SK-N-SH treated with all-trans-retinoic acid at 6 μM for 48 hours (cell line): Measurements from ENCODE around the gene CCDC183.

Source experiments
- ATAC-seq: fragments of 200-7000 bp; cut with Tn5 transposase; 3 replicates; pipeline ENCODE4 v1.9.1; 2020; ENCODE audit warnings: mild to moderate bottlenecking, moderate library complexity
- ARNTL ChIP-seq: fragments of 450-650 bp; formaldehyde crosslinking; IDR thresholded peaks from 2 replicates; pipeline ENCODE4 v1.5.0; 2020; ENCODE audit warnings: low read depth, mild to moderate bottlenecking, moderate library complexity, borderline replicate concordance
- BACH2 ChIP-seq: fragments of 250-450 bp; sonication (Bioruptor Pico); IDR thresholded peaks from 2 replicates; pipeline ENCODE4 v1.9.0; 2021; ENCODE audit warnings: mild to moderate bottlenecking, borderline replicate concordance
- CREB5 ChIP-seq: fragments of 250-450 bp; sonication (Bioruptor Pico); IDR thresholded peaks from 2 replicates; pipeline ENCODE4 v1.5.1; 2020; ENCODE audit warnings: low read depth, mild to moderate bottlenecking, moderate library complexity
- CSDC2 ChIP-seq: fragments of 250-450 bp; sonication (Bioruptor Pico); IDR thresholded peaks from 2 replicates; pipeline ENCODE4 v1.5.0; 2020; ENCODE audit warnings: mild to moderate bottlenecking, moderate library complexity
- CSRNP3 ChIP-seq: fragments of 250-450 bp; sonication (Bioruptor Pico); IDR thresholded peaks from 2 replicates; pipeline ENCODE4 v1.5.1; 2021; ENCODE audit warnings: mild to moderate bottlenecking, moderate library complexity
- ESRRG ChIP-seq: fragments of 250-450 bp; sonication (Bioruptor Pico); IDR thresholded peaks from 2 replicates; pipeline ENCODE4 v1.6.1; 2021; ENCODE audit warnings: mild to moderate bottlenecking
- GLIS3 ChIP-seq: fragments of 250-450 bp; sonication (Bioruptor Pico); IDR thresholded peaks from 2 replicates; pipeline ENCODE4 v1.5.0; 2020; ENCODE audit warnings: mild to moderate bottlenecking, moderate library complexity
- ISL1 ChIP-seq: fragments of 250-450 bp; sonication (Bioruptor Pico); IDR thresholded peaks from 2 replicates; pipeline ENCODE4 v2.1.2; 2022; ENCODE audit warnings: mild to moderate bottlenecking, moderate library complexity
- OSR1 ChIP-seq: fragments of 250-450 bp; sonication (Bioruptor Pico); IDR thresholded peaks from 2 replicates; pipeline ENCODE4 v1.8.0; 2022; ENCODE audit warnings: moderate library complexity, mild to moderate bottlenecking, inconsistent platforms
- PATZ1 ChIP-seq: fragments of 250-450 bp; sonication (Bioruptor Pico); IDR thresholded peaks from 2 replicates; pipeline ENCODE4 v1.8.0; 2020; ENCODE audit warnings: mild to moderate bottlenecking, moderate library complexity, borderline replicate concordance
- POU6F1 ChIP-seq: fragments of 250-450 bp; sonication (Bioruptor Pico); IDR thresholded peaks from 2 replicates; pipeline ENCODE4 v1.8.0; 2021; ENCODE audit warnings: low read depth, mild to moderate bottlenecking, moderate library complexity, borderline replicate concordance
- PPARA ChIP-seq: fragments of 250-450 bp; sonication (Bioruptor Pico); IDR thresholded peaks from 2 replicates; pipeline ENCODE4 v1.5.0; 2020; ENCODE audit warnings: mild to moderate bottlenecking, borderline replicate concordance
- RARB ChIP-seq: fragments of 250-450 bp; sonication (Bioruptor Pico); IDR thresholded peaks from 2 replicates; pipeline ENCODE4 v1.8.0; 2021; ENCODE audit warnings: mild to moderate bottlenecking, moderate library complexity
- SNAI2 ChIP-seq: fragments of 250-450 bp; sonication (Bioruptor Pico); IDR thresholded peaks from 2 replicates; pipeline ENCODE4 v1.5.0; 2020; ENCODE audit warnings: mild to moderate bottlenecking, moderate library complexity
- TCF4 ChIP-seq: fragments of 250-450 bp; sonication (Bioruptor Pico); IDR thresholded peaks from 2 replicates; pipeline ENCODE4 v1.8.0; 2021; ENCODE audit warnings: mild to moderate bottlenecking, moderate library complexity, borderline replicate concordance
- TOX ChIP-seq: fragments of 250-450 bp; sonication (Bioruptor Pico); IDR thresholded peaks from 2 replicates; pipeline ENCODE4 v1.8.0; 2021; ENCODE audit warnings: mild to moderate bottlenecking, moderate library complexity, borderline replicate concordance
- ZFP3 ChIP-seq: fragments of 250-450 bp; sonication (Bioruptor Pico); IDR thresholded peaks from 2 replicates; pipeline ENCODE4 v1.5.0; 2020; ENCODE audit warnings: mild to moderate bottlenecking, moderate library complexity
- ZFP30 ChIP-seq: fragments of 450-650 bp; formaldehyde crosslinking; IDR thresholded peaks from 2 replicates; pipeline ENCODE4 v1.5.0; 2022; ENCODE audit warnings: mild to moderate bottlenecking, moderate library complexity
- ZNF565 ChIP-seq: fragments of 450-650 bp; formaldehyde crosslinking; conservative IDR thresholded peaks from 2 replicates; pipeline ENCODE4 v1.5.0; 2020; ENCODE audit warnings: low read depth, mild to moderate bottlenecking, moderate library complexity
- ZNF70 ChIP-seq: fragments of 450-650 bp; formaldehyde crosslinking; IDR thresholded peaks from 2 replicates; pipeline ENCODE4 v1.5.0; 2020; ENCODE audit warnings: mild to moderate bottlenecking, moderate library complexity
- ZNF8 ChIP-seq: fragments of 450-650 bp; formaldehyde crosslinking; IDR thresholded peaks from 2 replicates; pipeline ENCODE4 v1.5.0; 2020; ENCODE audit warnings: mild to moderate bottlenecking, moderate library complexity

CCDC183 gene

GRCh38 chr9:136748201-136748600 is 47.9 kb upstream of the CCDC183 start, which contains the start of gene LCN6:
LCN6 (minus strand) TSS chr9:136748525; CDS start chr9:136748483, 42 bp downstream.
- TF ChIP-seq ESRRG (no peak), ZFP30 (no peak), TCF4 (CRISPR knock-in tag) (no peak), ARNTL (CRISPR knock-in tag) (no peak), ZNF70 (no peak)

GRCh38 chr9:136748666-136749611 is 47.2 kb upstream of the CCDC183 start:
- ATAC-seq: no peak
- TF ChIP-seq ARNTL (CRISPR knock-in tag): no peak

More at GRCh38 chr9:136748201-136748600, 47.9 kb upstream of the CCDC183 start, which contains the start of gene LCN6:
- no peak for ATAC-seq

- no peak for TF ChIP-seq ESRRG
- no peak for TF ChIP-seq ARNTL (CRISPR knock-in tag)
- TF ChIP-seq POU6F1 (CRISPR knock-in tag): no peak
- no peak for TF ChIP-seq GLIS3 (CRISPR knock-in tag)
- TF ChIP-seq PATZ1 (CRISPR knock-in tag): no peak
- TF ChIP-seq CSDC2 (CRISPR knock-in tag): no peak
- no peak for TF ChIP-seq ZNF8
- no peak for ATAC-seq
These were observed 45.6 kb upstream of the CCDC183 start for GRCh38 chr9:136750526-136750925.

- ATAC-seq: no peak
- TF ChIP-seq ISL1 (CRISPR knock-in tag) (no peak), ZFP30 (no peak), ZNF8 (no peak), PPARA (CRISPR knock-in tag) (no peak), BACH2 (no peak), ZFP3 (CRISPR knock-in tag) (no peak), ZNF70 (no peak), GLIS3 (CRISPR knock-in tag) (no peak), POU6F1 (CRISPR knock-in tag) (no peak), RARB (CRISPR knock-in tag) (no peak), TOX (CRISPR knock-in tag) (no peak), CREB5 (no peak), ESRRG (no peak), SNAI2 (CRISPR knock-in tag) (no peak), ZNF565 (CRISPR knock-in tag) (no peak)
These were observed 44.9 kb upstream of the CCDC183 start for GRCh38 chr9:136751244-136751643.

- no peak for ATAC-seq
- TF ChIP-seq CSRNP3 (CRISPR knock-in tag) (no peak), ZNF8 (no peak), ESRRG (no peak), GLIS3 (CRISPR knock-in tag) (no peak), ZFP3 (CRISPR knock-in tag) (no peak), ZNF70 (no peak), OSR1 (CRISPR knock-in tag) (no peak), PPARA (CRISPR knock-in tag) (no peak), CREB5 (no peak), TCF4 (CRISPR knock-in tag) (no peak), SNAI2 (CRISPR knock-in tag) (no peak), ISL1 (CRISPR knock-in tag) (no peak), RARB (CRISPR knock-in tag) (no peak)
These were observed 44.3 kb upstream of the CCDC183 start for GRCh38 chr9:136751814-136752213.
